HG03521 (cell line): ENCODE data around the gene USP1.

ENCODE experiments used
- ATAC-seq: cut with Tn5 transposase; IDR thresholded peaks from one replicate; pipeline ENCODE4 v1.9.1; 2021; ENCODE audit warnings: mild to moderate bottlenecking, moderate library complexity; ENCODE audit not compliant: unreplicated experiment

The USP1 gene

DNA sequence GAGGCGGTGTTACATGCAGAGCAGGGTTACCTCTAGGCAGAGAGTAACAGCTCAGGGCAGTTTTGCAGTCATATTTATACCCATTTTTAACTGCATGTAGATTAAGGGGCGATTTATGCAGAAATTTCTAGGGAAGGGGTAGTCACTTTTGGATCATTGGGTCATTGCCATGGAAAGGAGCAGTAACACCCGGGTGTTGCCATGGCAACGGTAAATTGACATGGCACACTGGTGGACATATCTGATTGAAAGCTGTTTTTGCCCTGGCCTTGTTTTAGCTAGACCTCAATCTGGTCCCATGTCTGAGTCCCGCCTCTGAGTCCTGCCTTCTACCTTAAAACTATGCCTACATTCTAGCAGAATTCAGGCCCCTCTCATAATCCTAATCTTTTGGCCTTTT, 11.8 kb upstream of the USP1 start:
- ATAC-seq = no peak

DNA sequence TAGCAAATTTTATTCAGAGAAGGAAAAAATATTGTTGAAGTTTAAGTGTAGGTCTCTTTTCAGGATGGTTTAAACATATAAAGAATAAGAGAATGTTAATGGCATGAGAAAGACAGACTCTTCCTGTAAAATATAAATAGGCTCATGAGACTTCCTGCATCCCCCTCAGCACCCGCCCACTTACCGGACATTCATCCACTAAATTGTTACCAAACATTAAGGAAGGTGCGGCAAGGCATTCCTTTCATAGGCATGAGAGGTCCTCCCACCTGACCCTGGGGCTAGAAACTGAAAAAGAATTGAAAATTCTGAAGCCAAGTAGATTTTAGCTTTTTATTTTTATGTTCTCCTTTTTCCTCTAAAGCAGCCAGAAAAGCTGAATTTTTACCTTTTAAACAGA, 10.6 kb upstream of the USP1 start:
- ATAC-seq = no peak

DNA sequence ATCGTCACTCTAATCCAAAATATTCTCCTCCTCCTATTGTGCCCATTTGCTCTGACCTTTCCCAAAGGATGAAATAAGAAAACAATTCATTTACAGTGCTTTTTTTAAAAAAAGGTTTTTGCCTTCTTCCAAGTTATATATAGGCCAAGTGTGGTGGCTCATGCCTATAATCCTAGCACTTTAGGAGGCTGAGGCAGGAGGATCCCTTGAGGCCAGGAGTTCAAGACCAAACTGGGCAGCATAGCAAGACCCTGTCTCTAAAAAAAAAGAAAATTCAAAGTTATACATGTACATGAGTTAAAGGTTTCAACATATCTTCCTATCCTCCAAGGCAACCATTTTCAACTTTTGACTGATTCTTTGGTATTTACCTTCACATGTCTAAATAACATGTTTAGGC, 10.1 kb upstream of the USP1 start:
- ATAC-seq = no peak

DNA sequence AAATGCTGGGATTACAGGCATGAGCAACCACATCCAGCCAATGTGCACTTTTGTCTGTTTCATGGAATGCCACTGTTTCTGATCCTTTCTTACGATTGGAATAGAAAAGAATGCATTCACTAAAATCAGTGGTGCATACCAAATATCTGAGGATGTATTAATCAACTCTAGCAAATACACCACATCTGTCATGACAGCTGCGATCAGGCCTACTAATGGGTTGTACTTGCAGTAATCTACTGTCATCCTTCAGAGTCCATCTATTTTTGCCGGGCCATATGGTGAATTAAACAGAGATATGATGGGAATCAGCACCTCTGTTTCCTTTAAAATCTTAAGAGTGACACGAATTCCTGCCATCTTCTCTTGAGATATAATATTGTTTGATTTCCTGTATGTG, 8.5 kb upstream of the USP1 start:
- no peak for ATAC-seq

DNA sequence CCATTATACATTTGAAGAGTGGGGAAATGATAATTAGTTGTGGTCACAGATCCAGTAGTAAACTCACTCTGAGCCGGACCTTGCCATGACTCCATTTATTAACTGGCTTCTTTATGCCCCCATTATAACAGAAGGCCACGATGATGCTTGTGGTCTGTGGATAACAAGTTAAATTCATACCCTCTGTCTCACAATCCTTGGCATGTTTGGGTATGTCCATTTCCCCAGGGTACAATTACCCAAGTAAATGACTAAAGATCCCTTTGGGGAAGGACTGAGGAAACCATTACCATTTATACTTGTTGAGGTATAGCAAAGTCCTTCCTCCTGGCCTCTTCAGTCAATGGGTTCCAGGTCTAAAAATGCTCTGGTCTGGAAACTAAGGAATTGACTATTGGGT, 7.3 kb upstream of the USP1 start:
- ATAC-seq = no peak

DNA sequence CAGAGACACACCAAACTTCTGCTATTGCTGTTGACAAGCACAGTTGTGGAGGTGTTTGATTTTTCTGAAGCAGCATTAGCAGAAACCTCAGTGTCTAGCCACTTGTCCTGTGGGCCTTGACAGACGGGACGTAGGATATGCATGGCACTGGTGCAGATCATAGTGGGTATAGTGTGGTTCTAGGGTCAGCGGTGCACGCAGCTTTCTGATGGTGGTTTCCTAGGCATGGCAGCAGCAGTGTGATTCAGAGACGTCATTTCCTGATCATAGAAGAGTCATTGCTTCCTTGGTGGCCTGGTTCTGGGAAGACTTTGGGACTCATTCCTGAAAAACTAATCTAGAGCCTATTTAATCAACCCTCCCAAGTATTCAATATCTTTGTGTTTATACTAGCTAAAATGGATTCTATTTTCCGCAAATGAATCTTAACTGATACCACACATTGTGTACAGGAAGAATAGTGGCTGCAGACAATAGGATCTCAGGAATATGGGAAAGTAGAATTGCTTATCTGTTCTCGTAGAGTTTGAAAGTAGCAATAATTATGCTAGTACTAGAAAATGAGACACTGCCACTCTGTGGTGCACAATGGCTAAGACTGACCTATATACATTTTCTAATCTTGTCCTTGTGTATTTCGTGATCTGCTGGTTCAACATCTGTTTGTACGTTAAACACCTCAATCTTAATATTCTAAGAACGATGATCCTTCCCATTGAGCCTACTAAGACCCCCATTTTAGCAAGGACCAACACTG, 2.8 kb upstream of the USP1 start:
- no peak for ATAC-seq

DNA sequence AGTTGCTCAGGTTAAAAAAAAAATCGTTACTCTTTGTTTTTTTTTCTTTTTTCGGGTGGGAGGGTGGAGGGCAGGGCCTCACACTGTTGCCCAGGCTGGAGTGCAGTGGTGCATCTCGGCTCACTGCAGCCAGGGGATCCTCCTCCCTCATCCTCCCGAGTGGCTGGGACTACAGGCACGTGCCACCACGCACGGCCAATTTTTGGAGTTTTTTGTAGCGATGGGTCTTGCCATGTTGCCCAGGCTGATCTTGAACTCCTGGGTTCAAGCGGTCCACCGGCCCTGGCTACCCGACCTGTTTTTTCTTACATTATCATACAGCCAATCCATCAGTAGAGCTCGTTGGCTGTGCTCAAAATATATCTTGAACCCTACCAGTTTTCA, 2.2 kb upstream of the USP1 start:
- ATAC-seq = no peak

DNA sequence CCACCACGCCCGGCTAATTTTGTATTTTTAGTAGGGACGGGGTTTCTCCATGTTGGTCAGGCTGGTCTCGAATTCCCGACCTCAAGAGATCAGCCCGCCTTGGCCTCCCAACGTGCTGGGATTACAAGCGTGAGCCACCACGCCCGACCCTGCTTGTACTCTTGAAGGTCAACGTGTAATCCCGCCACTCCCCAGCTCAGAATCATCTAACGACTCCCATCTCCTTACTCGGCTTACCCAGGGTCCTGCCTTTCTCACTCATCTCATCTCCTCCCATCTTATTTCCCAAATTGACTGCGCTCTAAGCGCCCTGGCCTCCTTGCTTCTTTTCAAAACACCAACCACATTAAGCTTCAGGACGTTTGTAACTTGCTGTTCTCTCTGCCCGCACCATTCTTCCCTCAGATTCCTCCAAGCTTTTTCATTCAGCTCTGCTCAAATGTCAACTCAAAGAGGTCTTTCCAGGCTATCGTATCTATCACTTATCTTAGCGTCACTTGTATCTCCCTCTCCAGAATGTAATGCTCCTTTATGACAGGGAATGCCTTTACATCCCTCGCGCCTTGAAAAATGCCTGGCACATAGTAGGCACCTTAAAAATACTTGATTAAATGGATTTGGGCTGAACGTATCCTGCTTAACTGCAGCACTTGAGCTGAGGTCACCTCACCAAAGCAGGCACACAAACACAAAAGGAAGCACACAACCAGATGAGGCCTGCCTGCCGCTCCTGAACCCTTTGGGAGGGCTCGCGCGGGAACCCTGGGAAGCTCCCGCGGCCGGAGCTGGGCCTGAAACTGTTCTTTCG, 1.4 kb upstream of the USP1 start:
- no peak for ATAC-seq

DNA sequence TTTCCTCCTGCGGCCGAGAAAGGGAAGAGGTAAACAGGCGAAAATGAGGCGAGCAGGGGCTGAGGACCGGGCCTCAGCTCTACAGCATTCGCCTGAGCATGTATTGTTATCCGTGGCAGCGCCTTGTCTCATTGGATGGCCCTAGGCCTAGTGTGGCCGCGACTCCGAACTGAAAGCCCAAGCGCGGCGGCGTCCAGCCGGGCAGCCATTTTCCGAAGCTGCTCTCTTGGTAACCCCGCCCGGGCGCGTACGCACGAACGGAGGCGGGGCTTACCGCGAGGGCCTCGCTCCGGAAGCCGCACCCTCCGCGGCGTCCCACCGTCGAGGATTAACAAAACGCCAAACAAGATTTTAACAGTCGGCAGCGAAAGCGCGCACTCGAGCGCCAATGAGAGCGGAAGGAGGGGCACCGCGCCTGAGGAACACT, 797 bp upstream of the USP1 start:
- peak; percentile 69 for ATAC-seq

DNA sequence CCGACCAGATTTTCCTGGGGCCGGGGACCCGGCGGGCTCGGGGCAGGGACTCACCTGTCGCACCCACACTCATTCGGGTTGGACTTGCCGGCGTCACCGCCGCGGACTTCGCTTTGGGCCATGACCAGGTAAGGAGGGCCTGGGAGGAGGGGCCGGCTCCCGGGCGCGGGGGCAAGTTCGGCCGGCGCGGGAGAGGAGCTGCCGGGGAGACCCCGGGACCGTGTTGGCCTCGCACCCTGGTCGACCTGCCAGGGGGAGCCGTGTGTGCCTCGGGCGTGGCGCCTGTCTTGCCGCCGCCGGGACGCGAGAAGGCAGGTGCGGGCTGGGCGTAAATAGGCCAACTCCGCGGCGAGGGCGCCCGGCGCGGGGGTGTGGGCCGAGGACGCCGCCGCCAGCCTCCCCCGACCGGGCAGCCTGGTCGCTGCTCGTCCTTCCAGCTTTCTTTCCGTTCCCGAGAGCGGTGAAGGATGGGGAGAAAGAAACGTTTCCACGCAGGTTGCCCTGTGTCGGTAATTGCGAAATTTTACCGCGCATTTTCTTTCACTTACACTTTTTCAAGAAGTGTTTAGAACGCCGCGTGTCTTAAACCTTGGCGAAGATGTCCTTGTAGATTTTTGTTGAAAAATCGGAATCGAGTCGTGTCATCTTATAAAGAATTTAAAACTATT, 558 bp downstream of the USP1 start:
- ATAC-seq = peak; percentile 2

DNA sequence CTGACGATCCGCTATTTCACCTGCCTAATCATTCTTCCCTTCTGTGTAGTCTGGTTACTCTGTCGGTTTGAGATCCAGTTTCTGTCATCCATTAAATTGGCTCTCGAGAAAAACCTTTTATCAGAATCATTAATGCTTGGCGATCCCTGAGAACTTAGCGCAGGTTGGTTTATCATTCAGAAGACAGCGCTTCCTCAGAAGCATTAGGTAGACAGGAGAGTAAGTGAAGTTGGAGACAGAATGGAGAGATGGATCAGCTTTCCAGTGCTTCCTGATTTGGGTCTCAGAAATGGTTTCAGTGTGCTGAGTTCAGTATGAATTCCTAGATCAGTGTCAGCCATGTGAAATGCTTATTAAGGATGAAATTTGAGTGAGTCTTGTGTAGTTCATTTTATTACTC, 1.3 kb downstream of the USP1 start:
- no peak for ATAC-seq

DNA sequence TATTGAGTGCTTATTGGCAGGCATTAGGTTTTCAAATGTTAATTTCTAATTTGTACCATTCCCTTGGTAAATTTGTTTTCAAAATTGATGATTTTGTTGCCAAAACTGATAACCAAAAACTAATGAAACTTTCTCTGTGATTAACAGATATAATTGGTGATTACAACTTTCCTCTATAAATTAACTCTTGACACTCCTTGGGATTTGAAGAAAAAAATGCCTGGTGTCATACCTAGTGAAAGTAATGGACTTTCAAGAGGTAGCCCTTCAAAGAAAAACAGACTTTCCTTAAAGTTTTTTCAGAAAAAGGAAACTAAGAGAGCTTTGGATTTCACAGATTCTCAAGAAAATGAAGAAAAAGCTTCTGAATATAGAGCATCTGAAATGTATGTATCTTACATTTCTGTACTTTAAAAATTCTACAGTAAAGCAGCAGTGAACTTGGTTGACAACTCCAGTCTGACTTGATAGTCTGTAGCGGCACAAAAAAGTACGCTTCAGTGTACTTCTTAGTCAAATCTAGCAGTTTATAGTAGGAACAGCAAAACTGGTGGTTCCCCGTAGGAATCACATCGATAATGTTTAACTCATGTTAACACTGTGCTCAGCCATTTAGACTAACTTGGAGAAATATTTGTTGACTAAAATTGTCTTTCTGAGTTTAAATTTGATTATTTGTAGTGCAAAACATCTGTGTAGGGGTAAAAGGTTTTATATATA, 3.0 kb downstream of the USP1 start:
- ATAC-seq = no peak

DNA sequence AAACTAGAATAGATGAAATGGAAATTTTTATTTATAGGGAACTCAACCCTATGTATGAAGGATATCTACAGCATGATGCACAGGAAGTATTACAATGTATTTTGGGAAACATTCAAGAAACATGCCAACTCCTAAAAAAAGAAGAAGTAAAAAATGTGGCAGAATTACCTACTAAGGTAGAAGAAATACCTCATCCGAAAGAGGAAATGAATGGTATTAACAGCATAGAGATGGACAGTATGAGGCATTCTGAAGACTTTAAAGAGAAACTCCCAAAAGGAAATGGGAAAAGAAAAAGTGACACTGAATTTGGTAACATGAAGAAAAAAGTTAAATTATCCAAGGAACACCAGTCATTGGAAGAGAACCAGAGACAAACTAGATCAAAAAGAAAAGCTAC, 7.9 kb downstream of the USP1 start:
- no peak for ATAC-seq

DNA sequence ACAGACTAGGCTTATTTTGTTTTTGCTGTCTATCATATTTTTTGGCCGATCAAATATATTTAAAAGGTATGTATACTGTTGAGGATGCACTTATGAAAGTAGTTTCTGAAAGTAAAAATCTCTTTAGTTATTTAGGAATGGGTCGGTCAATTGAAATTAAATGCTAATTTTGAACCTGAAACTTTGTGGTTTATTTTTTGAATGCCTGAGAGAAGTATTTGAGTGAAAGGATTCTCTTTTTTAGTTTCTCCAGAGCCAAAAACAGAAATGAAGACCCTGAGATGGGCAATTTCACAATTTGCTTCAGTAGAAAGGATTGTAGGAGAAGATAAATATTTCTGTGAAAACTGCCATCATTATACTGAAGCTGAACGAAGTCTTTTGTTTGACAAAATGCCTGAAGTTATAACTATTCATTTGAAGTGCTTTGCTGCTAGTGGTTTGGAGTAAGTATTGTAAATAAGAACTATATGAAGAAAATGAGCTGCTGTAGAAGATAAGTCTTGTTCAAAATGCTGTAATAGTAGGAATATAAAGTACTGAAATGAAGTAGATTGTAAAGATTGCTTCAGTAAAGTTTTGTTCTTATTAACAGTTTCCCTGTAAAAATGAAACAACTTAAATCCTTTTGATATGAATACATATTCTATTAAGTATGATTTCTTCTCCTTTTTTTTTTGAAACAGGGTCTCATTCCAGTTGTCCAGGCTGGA, 11.5 kb downstream of the USP1 start:
- ATAC-seq = no peak

DNA sequence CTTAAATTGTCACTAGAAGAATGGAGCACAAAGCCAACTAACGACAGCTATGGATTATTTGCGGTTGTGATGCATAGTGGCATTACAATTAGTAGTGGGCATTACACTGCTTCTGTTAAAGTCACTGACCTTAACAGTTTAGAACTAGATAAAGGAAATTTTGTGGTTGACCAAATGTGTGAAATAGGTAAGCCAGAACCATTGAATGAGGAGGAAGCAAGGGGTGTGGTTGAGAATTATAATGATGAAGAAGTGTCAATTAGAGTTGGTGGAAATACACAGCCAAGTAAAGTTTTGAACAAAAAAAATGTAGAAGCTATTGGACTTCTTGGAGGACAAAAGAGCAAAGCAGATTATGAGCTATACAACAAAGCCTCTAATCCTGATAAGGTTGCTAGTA, 13.5 kb downstream of the USP1 start:
- no peak for ATAC-seq

DNA sequence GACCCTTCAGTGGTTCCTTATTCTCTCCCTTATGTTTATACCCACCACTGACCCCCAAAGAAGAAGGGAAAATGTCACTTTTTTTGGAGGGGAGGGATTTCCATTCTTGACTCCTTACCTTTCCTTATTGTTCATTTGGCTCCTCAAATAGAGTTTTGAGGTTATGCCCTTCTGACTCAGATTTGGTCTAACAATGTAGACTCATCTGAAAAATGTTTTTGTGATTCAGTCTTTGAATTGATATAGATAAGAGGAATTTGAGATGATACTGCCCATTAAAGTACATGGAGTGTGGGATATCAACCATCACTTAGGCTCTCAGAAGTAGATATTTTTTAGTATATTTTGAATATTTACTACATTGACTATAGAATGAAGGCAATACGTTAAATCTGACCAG, 16.1 kb downstream of the USP1 start:
- ATAC-seq = no peak

DNA sequence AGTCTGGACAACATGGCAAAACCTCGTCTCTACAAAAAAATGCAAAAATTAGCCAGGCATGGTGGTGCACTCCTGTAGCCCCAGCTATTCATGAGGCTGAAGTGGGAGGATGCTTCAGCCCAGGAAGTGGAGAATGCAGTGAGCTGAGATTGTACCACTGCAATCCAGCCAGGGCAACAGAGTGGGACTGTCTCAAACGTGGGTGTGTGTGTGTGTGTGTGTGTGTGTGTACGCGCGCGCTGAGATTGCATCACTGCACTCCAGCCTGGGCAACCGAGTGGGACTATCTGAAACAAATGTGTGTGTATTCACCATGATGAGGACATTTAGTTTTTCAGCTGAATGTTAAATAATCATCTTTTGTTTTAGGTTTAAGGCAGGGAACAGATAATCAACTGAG, 21.1 kb downstream of the USP1 start:
- no peak for ATAC-seq

DNA sequence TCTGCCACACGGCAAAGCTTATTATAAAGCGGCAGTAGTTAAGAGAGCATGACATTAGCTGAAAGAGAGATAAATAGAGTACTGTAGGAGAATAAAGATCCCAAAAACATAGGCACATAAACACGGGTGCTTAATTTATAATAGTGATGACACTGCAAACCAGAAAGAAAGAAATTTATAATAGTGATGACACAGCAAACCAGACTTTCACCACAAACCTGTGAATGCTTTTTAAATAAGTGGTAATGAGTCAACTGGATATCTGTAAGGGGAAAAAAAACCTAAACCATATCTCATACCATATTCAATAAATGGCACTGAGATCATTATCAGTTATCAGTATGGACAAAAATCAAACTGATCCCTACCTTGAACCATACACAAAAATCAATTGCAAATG, 25.5 kb downstream of the USP1 start:
- ATAC-seq = no peak

DNA sequence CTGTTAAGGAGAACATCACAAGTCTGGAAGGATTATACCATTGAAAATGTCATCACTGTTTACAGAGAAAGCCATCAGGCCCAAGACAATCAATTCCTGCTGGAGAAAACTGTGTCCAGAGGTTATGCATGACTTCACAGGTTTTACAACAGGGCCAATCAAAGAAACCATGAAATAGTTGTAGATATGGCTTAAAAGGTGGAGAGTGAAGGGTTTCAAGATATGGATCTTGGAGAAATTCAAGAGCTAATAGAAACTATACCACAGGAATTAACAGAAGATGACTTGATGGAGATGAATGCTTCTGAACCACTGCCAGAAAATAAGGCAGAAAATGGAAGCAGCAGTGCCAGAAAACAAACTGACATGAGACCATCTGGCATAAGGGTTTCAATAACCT, 30.2 kb downstream of the USP1 start:
- no peak for ATAC-seq

DNA sequence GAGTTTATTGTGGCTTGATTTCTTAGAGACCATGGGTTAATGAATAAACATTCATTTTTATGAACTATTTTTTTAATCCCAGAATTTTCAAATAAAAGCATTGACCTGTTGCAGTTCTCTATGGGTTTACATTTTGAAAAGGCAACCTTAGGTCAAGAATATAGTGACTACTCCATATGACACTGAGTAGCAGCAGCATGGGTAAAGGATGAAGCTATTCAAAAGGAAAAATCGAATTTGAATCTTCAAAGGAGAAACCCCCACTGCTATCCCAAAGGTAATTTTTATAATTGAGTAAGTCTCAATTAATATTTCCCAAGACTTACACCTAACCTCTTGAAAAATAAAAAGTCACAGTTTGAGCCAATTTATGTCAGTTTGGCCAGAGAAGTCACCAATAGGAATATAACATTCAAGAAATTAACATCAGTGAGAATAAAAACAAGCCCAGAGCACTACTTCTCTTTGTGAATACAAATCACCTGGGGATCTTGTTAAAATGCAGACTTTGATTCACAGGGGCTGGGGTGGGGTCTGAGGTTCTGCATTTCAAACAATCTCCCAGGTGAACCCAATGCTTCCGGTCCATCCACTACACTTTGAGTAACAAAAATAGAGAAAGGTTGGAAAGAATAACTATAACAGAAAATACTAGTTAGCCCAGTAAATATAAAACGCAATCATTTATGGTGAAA, 39.8 kb downstream of the USP1 start:
- no peak for ATAC-seq
